ENCODE measurements around the gene KLC4. TPM values are rescaled to one million over a fixed set of nuclear protein-coding genes. Genes with fewer than 3 reads are reported as not detected.
A peak's percentile ranks its signal among the peaks of the same experiment; 100 is the strongest.

The KLC4 gene
- total RNA-seq, 1 donor from 2014 or later: 41.4 TPM

GRCh38 chr6:43095939-43096338, 36.5 kb downstream of the KLC4 start:
- Mint-ChIP-seq H3K4me1 (ENCODE audit: unreplicated experiment) (peaks cover 49% of the 10 kb centered on the region), H3K27ac (ENCODE audit: unreplicated experiment) (peak overlapping the region; percentile 74), H3K4me3 (ENCODE audit: unreplicated experiment) (no peak overlapping the region), H3K9me3 (ENCODE audit: unreplicated experiment) (no peaks in the 10 kb centered on the region), H3K27me3 (ENCODE audit: unreplicated experiment) (no peaks in the 10 kb centered on the region), H3K36me3 (ENCODE audit: low read depth, unreplicated experiment) (peaks cover 8% of the 10 kb centered on the region)
- DNase-seq (ENCODE audit: low spot score): no peak
- TF ChIP-seq, protein P1, sequence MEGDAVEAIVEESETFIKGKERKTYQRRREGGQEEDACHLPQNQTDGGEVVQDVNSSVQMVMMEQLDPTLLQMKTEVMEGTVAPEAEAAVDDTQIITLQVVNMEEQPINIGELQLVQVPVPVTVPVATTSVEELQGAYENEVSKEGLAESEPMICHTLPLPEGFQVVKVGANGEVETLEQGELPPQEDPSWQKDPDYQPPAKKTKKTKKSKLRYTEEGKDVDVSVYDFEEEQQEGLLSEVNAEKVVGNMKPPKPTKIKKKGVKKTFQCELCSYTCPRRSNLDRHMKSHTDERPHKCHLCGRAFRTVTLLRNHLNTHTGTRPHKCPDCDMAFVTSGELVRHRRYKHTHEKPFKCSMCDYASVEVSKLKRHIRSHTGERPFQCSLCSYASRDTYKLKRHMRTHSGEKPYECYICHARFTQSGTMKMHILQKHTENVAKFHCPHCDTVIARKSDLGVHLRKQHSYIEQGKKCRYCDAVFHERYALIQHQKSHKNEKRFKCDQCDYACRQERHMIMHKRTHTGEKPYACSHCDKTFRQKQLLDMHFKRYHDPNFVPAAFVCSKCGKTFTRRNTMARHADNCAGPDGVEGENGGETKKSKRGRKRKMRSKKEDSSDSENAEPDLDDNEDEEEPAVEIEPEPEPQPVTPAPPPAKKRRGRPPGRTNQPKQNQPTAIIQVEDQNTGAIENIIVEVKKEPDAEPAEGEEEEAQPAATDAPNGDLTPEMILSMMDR (IDR thresholded peaks at IDR 0.05; ENCODE audit: unreplicated experiment): no peak

GRCh38 chr6:43096451-43097097, 37.1 kb downstream of the KLC4 start:
- H3K27ac Mint-ChIP-seq (ENCODE audit: unreplicated experiment): peak overlapping the region; percentile 50
- TF ChIP-seq, protein P1 (IDR thresholded peaks at IDR 0.05; ENCODE audit: unreplicated experiment): no peak
- peaks cover 48% of the 10 kb centered on the region for H3K4me1 Mint-ChIP-seq (ENCODE audit: unreplicated experiment)
- H3K27me3 Mint-ChIP-seq (ENCODE audit: unreplicated experiment): no peaks in the 10 kb centered on the region
- no peak overlapping the region for H3K4me3 Mint-ChIP-seq (ENCODE audit: unreplicated experiment)
- H3K36me3 Mint-ChIP-seq (ENCODE audit: low read depth, unreplicated experiment): peaks cover 8% of the 10 kb centered on the region
- H3K9me3 Mint-ChIP-seq (ENCODE audit: unreplicated experiment): no peaks in the 10 kb centered on the region
- no peak for DNase-seq (ENCODE audit: low spot score)

DNA sequence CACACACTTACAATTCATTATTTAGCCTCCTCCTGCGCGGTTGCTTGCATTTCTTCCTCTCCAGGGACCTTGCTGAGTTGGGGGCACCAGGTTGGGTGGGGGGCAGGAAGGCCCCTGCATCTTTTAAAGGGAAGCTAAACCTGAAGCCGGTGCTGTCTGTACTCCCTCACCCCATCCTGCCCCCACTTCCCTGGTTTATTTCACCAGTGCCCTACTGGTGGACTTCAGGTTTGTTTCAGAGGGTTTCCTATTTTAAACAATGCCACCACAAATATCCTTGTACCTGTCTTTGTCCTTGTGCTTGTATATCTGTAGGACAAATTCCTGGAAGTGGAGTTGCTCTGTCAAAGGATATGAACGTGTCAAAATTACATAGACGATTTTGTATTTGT, 37.7 kb downstream of the KLC4 start:
- no peaks in the 10 kb centered on the region for H3K27me3 Mint-ChIP-seq (ENCODE audit: unreplicated experiment)
- peaks cover 48% of the 10 kb centered on the region for H3K4me1 Mint-ChIP-seq (ENCODE audit: unreplicated experiment)
- no peak overlapping the region for H3K4me3 Mint-ChIP-seq (ENCODE audit: unreplicated experiment)
- H3K9me3 Mint-ChIP-seq (ENCODE audit: unreplicated experiment): no peaks in the 10 kb centered on the region
- H3K27ac Mint-ChIP-seq (ENCODE audit: unreplicated experiment): peak overlapping the region; percentile 50
- TF ChIP-seq, protein P1 (IDR thresholded peaks at IDR 0.05; ENCODE audit: unreplicated experiment): peak; percentile 12
- peaks cover 8% of the 10 kb centered on the region for H3K36me3 Mint-ChIP-seq (ENCODE audit: low read depth, unreplicated experiment)
- DNase-seq (ENCODE audit: low spot score): no peak

GRCh38 chr6:43097502-43097901, 38.1 kb downstream of the KLC4 start:
- H3K4me3 Mint-ChIP-seq (ENCODE audit: unreplicated experiment): no peak overlapping the region
- H3K4me1 Mint-ChIP-seq (ENCODE audit: unreplicated experiment): peaks cover 48% of the 10 kb centered on the region

GRCh38 chr6:43101497-43101896, 42.1 kb downstream of the KLC4 start:
- TF ChIP-seq, protein P1 (IDR thresholded peaks at IDR 0.05; ENCODE audit: unreplicated experiment): no peak
- no peak overlapping the region for H3K27ac Mint-ChIP-seq (ENCODE audit: unreplicated experiment)
- no peaks in the 10 kb centered on the region for H3K27me3 Mint-ChIP-seq (ENCODE audit: unreplicated experiment)
- DNase-seq (ENCODE audit: low spot score): no peak
- no peaks in the 10 kb centered on the region for H3K36me3 Mint-ChIP-seq (ENCODE audit: low read depth, unreplicated experiment)
- H3K4me3 Mint-ChIP-seq (ENCODE audit: unreplicated experiment): no peak overlapping the region
- no peaks in the 10 kb centered on the region for H3K9me3 Mint-ChIP-seq (ENCODE audit: unreplicated experiment)
- H3K4me1 Mint-ChIP-seq (ENCODE audit: unreplicated experiment): peaks cover 17% of the 10 kb centered on the region

More at GRCh38 chr6:43097502-43097901, 38.1 kb downstream of the KLC4 start:
- H3K27ac Mint-ChIP-seq (ENCODE audit: unreplicated experiment): peak overlapping the region; percentile 67
- H3K36me3 Mint-ChIP-seq (ENCODE audit: low read depth, unreplicated experiment): peaks cover 8% of the 10 kb centered on the region
- DNase-seq (ENCODE audit: low spot score): no peak
- TF ChIP-seq, protein P1 (IDR thresholded peaks at IDR 0.05; ENCODE audit: unreplicated experiment): no peak
- no peaks in the 10 kb centered on the region for H3K27me3 Mint-ChIP-seq (ENCODE audit: unreplicated experiment)
- H3K9me3 Mint-ChIP-seq (ENCODE audit: unreplicated experiment): no peaks in the 10 kb centered on the region

All from endothelial cell (in vitro differentiated cells).